HuH-7.5 (cell line): Measurements from ENCODE around the gene NEDD4L.
A peak's percentile ranks its signal among the peaks of the same experiment; 100 is the strongest.

Experiments
- DNase-seq: peaks from one replicate; pipeline ENCODE4 v3.0.0; 2011; ENCODE audit warnings: low spot score

The NEDD4L gene

GRCh38 chr18:58212274-58212673 is 168.2 kb downstream of the NEDD4L start:
- no peak for DNase-seq

- DNase-seq: no peak
These were observed 169.4 kb downstream of the NEDD4L start for GRCh38 chr18:58213440-58213839.

GRCh38 chr18:58215011-58215410 is 171.0 kb downstream of the NEDD4L start:
- no peak for DNase-seq

DNA sequence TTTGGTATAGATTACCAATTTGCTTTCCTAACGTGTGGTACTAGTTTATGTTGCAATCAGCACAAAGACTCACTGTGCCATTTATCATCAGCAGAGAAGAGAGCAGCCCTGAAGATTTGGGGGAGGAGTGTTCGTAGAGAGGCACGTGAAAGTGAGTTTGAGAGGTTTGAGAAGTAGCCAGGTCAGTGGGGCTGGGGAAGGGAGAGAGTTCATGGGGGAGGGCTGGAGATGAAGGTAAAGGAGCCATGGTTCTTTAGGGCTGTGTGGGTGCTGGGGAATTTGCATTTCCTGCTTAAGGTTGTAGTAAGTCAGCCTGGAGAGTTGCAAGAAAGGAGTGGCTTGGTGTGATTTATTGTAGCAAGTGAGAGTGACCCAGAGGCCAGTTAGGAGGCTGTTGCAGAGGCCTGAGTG is 172.1 kb downstream of the NEDD4L start:
- no peak for DNase-seq

- no peak for DNase-seq
These were observed 173.0 kb downstream of the NEDD4L start for GRCh38 chr18:58217052-58217451.

- no peak for DNase-seq
These were observed 174.1 kb downstream of the NEDD4L start for GRCh38 chr18:58218117-58218516.

GRCh38 chr18:58221060-58221725 is 177.2 kb downstream of the NEDD4L start:
- peak; percentile 40 for DNase-seq

DNA sequence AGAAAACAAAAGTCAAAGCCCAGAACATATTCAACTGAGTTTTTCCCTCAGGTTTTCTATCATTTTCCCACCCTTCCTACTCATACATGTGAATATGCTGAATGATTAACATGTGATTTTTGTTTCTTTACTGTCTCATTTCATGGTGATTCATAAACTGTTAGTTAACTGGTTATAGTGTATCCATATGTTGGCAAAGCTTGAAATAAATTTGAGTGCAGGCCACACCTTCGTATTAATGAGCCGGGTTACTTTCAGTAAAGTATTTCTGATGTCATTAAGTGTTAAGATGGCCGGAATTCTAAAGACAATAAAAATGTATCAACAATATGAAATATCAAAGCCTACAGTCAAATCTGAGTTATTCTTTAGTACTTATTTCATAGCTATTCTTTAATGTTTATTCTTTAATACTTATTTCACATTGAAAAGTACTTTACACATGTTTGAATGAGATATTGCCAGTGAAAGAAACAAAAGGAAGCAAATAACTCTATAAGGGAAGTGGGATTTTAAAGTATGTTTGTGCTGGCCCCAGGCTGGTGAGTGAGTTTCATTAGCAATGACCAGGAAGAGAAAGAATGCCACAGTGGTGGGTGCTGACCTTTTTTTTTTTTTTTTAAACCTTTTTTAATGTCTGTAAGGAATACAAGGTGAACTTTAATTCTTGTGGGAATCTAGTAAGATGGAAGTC is 178.6 kb downstream of the NEDD4L start:
- DNase-seq: no peak

- DNase-seq: no peak
These were observed 179.8 kb downstream of the NEDD4L start for GRCh38 chr18:58223717-58224424.

- no peak for DNase-seq
These were observed 180.4 kb downstream of the NEDD4L start for GRCh38 chr18:58224425-58224750.

- no peak for DNase-seq
These were observed 181.1 kb downstream of the NEDD4L start for GRCh38 chr18:58225101-58225500.

- DNase-seq: no peak
These were observed 182.4 kb downstream of the NEDD4L start for GRCh38 chr18:58226429-58226828.

- DNase-seq: no peak
These were observed 183.4 kb downstream of the NEDD4L start for GRCh38 chr18:58227361-58227930.

DNA sequence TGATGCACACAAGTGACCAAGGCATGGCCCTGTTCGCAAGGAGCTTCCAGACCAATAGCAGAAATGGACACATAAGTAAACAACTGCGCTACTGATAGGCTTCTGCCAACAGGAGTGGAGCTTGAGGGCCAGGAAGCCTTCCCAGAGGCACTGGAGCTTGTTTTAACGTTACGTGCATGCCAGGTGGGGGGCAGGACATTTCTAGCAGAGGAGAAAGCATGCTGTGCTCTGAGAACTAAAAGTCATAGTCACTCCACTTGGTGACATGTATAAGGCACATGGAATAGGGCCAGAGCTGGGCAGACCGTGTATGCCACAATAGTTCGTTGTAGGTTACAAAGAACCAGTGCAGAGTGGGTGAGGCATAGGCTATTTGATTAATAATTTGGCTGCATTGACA is 184.2 kb downstream of the NEDD4L start:
- no peak for DNase-seq

DNA sequence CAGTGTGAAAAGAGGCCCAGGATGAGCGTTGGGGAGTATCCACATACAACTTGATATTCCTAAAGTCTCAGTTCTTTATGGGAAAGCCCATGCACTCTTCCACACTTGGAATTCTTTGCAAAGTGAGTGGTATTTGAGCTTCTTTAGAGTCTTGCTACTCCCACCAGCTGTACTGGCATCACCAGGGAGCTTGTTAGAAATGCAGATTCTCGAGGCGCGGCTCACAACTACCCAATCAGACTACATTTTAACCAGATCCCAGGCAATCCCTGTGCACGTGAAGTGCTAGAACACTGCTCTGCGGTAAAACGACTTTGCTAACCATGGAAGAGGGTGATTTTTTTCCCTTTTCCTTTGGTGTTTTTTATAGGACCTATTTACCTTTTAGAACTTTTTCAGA is 184.7 kb downstream of the NEDD4L start:
- DNase-seq: no peak

DNA sequence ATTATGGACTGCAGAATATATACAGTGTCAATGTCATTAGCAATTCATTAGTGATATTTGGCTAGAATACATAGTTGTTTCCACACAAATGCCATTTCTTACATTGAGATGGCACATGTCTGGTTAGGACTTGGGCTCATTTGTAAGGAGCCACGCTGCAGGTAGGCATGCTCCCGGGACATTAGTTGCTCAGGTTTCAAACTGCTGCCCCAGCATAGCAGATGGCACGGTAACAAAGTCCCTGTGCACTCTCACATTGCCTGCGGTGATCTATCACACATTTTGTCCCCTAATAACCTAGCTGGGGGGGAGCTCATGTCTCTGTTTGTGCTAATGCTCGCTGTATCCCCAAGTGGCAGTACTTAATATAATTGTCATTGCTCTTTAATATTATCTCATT is 185.1 kb downstream of the NEDD4L start:
- no peak for DNase-seq

GRCh38 chr18:58230438-58231179 is 186.6 kb downstream of the NEDD4L start:
- DNase-seq: no peak

- DNase-seq: no peak
These were observed 187.9 kb downstream of the NEDD4L start for GRCh38 chr18:58231930-58232329.

DNA sequence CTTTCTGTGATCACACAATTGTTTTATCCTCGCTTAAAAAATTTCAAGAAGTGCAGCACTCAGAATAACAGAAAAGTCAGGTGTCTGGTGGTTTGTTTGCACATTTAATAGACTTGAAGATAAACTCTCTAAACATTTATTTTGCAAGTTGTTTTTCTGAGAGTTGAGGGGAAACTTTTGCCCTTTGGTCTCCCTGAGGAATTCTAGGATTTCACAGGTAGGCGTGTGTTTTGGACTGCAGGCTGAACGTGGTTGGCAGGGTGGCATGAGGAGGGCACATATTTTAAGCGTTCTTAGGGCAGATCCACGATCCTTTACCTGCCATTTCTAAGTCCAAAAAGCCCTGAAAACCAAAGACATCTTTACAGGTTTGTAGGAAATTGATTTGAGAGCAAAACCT is 188.6 kb downstream of the NEDD4L start:
- no peak for DNase-seq

DNA sequence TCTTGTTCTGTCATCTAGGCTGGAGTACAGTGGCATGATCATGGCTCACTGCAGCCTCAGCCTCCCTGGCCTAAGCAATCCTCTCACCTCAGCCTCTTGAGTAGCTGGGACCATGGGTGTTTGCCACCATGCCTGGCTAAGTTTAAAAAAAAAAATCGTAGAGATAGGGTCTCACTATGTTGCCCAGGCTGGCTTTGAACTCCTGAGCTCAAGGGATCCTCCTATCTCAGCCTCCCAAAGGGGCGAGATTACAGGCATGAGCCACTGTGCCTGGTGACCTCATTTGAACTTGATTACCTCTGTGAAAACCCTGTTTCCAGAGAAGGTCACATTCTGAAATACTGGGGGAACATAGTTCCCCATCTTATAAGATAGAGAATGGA is 190.3 kb downstream of the NEDD4L start:
- no peak for DNase-seq

- peak; percentile 41 for DNase-seq
These were observed 191.0 kb downstream of the NEDD4L start for GRCh38 chr18:58235001-58235436.

- DNase-seq: no peak
These were observed 195.9 kb downstream of the NEDD4L start for GRCh38 chr18:58239879-58240278.
